Adrenal gland (tissue), 5 donors: Measurements from ENCODE around the gene DPEP2.
A peak's percentile ranks its signal among the peaks of the same experiment; 100 is the strongest.

Experiments
- POLR2A ChIP-seq, 2 donors: fragments of 450-650 bp; IDR thresholded peaks; one replicate each; pipeline ENCODE4 v1.6.1; 2017; ENCODE audit warnings: antibody characterized with exemption in 2 of 2, mild to moderate bottlenecking in 2 of 2, moderate library complexity in 1 of 2
- TF ChIP-seq, protein P1 (sequence below), 6 experiments: fragments of 450-650 bp in 4 of 6; fragments of 200-600 bp in 2 of 6; sonication (generic) in 1 of 6; IDR thresholded peaks; 1 replicate in 5 of 6; 2 replicates in 1 of 6; pipeline versions ENCODE4 v1.5.1 to v1.8.0; 2016 to 2021; ENCODE audit warnings: antibody characterized with exemption in 6 of 6, mild to moderate bottlenecking in 2 of 6, moderate library complexity in 1 of 6
- donor health status: DM: no; HTN: no; CAD: no.

DNA sequence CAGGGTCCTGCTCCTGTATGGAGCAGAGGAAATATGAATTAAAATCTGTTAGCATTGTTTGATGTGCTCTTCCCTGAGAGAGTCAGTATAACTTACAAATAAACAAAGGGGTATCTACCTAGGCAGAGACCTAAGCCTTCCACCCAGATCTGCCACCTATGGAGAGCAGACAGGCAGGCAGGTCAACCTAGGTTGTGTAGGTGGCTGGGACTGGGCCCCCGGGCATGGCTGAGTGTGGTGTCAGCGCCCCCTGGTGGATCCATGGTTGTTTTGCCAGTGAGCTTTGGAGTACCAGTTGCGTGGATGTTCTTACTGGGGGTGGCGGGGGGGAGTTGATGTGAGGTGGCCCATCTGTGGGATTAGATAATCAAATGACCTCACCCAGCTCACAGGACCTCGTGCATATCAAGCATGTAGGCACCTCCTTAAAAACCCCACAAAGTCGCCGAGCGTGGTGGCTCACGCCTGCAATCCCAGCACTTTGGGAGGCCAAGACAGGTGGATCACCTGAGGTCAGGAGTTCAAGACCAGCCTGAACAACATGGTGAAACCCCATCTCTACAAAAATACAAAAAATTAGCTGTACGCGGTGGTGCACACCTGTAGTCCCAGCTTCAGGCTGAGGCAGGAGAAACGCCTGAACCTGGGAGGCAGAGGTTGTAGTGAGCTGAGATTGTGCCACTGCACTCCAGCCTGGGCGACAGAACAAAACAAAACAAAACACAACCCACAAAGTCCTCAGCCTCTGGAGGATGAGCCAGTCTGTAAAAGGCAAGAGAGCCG is 41.4 kb upstream of the DPEP2 start:
- TF ChIP-seq, protein P1, sequence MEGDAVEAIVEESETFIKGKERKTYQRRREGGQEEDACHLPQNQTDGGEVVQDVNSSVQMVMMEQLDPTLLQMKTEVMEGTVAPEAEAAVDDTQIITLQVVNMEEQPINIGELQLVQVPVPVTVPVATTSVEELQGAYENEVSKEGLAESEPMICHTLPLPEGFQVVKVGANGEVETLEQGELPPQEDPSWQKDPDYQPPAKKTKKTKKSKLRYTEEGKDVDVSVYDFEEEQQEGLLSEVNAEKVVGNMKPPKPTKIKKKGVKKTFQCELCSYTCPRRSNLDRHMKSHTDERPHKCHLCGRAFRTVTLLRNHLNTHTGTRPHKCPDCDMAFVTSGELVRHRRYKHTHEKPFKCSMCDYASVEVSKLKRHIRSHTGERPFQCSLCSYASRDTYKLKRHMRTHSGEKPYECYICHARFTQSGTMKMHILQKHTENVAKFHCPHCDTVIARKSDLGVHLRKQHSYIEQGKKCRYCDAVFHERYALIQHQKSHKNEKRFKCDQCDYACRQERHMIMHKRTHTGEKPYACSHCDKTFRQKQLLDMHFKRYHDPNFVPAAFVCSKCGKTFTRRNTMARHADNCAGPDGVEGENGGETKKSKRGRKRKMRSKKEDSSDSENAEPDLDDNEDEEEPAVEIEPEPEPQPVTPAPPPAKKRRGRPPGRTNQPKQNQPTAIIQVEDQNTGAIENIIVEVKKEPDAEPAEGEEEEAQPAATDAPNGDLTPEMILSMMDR (IDR thresholded peaks at IDR 0.05) = peak; percentile 75 to 90 (median 78)
- TF ChIP-seq POLR2A (IDR thresholded peaks at IDR 0.05) = no peak
